Breast epithelium (tissue), 3 donors: ENCODE measurements around the gene FBXL7.

Source experiments
- POLR2A ChIP-seq: fragments of 450-650 bp; IDR thresholded peaks from one replicate; pipeline ENCODE4 v1.6.1; 2016; ENCODE audit warnings: antibody characterized with exemption, mild to moderate bottlenecking, moderate library complexity
- POLR2AphosphoS5 ChIP-seq, 3 donors: sonication (generic); formaldehyde crosslinking; IDR thresholded peaks; one replicate each; pipeline ENCODE4 v1.6.1; 2017; ENCODE audit warnings: antibody characterized with exemption in 3 of 3
- TF ChIP-seq, protein P1 (sequence below), 3 donors: fragments of 450-650 bp; IDR thresholded peaks; one replicate each; pipeline ENCODE4 v1.5.1; 2016 to 2017; ENCODE audit warnings: antibody characterized with exemption in 3 of 3, mild to moderate bottlenecking in 3 of 3, moderate library complexity in 3 of 3

DNA sequence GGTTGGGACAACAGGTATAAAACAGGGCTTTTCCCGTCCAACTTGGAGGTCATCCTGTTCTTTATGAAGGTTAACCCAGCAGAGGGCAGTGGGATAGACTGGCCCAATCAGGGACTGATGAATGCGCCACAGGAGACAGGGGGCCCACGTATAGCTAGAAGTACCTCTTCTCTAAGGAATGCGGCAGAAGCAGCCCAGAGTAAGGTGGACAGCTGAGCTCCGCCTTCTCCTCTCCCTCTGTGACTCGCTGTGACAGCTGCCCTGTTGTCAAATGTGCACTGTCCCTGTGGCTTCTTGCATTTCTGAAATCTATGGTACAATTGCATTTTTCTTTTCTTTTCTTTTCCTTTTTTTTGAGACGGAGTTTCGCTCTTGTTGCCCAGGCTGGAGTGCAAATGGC lies 306.6 kb downstream of the FBXL7 start:
- TF ChIP-seq, protein P1, sequence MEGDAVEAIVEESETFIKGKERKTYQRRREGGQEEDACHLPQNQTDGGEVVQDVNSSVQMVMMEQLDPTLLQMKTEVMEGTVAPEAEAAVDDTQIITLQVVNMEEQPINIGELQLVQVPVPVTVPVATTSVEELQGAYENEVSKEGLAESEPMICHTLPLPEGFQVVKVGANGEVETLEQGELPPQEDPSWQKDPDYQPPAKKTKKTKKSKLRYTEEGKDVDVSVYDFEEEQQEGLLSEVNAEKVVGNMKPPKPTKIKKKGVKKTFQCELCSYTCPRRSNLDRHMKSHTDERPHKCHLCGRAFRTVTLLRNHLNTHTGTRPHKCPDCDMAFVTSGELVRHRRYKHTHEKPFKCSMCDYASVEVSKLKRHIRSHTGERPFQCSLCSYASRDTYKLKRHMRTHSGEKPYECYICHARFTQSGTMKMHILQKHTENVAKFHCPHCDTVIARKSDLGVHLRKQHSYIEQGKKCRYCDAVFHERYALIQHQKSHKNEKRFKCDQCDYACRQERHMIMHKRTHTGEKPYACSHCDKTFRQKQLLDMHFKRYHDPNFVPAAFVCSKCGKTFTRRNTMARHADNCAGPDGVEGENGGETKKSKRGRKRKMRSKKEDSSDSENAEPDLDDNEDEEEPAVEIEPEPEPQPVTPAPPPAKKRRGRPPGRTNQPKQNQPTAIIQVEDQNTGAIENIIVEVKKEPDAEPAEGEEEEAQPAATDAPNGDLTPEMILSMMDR (IDR thresholded peaks at IDR 0.05), result no peak
- TF ChIP-seq POLR2A, result no peak
- TF ChIP-seq POLR2AphosphoS5 (IDR thresholded peaks at IDR 0.05), result no peak
